HG03064 (cell line): Measurements from ENCODE around the gene PLD1.

Source experiments
- ATAC-seq: cut with Tn5 transposase; IDR thresholded peaks from one replicate; pipeline ENCODE4 v1.9.1; 2021; ENCODE audit warnings: low read depth; ENCODE audit not compliant: unreplicated experiment

Gene PLD1

GRCh38 chr3:171776411-171776810, 33.9 kb downstream of the PLD1 start:
- no peak for ATAC-seq

- ATAC-seq: no peak
Observed at GRCh38 chr3:171775943-171776342, 34.3 kb downstream of the PLD1 start.

GRCh38 chr3:171774521-171774920, 35.8 kb downstream of the PLD1 start:
- ATAC-seq: no peak

- no peak for ATAC-seq
Observed at GRCh38 chr3:171772427-171773056, 37.7 kb downstream of the PLD1 start.

GRCh38 chr3:171770689-171771620, 39.3 kb downstream of the PLD1 start:
- no peak for ATAC-seq

GRCh38 chr3:171769461-171769860, 40.8 kb downstream of the PLD1 start:
- no peak for ATAC-seq

- ATAC-seq: no peak
Observed at GRCh38 chr3:171768986-171769385, 41.3 kb downstream of the PLD1 start.

- ATAC-seq: no peak
Observed at GRCh38 chr3:171768281-171768900, 41.9 kb downstream of the PLD1 start.

GRCh38 chr3:171765511-171765887, 44.8 kb downstream of the PLD1 start:
- ATAC-seq: no peak

- ATAC-seq: no peak
Observed at GRCh38 chr3:171763392-171763791, 46.9 kb downstream of the PLD1 start.

GRCh38 chr3:171760477-171760876, 49.8 kb downstream of the PLD1 start:
- ATAC-seq: no peak

- ATAC-seq: no peak
Observed at GRCh38 chr3:171758109-171758508, 52.2 kb downstream of the PLD1 start.

GRCh38 chr3:171757361-171758034, 52.8 kb downstream of the PLD1 start:
- no peak for ATAC-seq

GRCh38 chr3:171755656-171756055, 54.6 kb downstream of the PLD1 start:
- ATAC-seq: no peak

- no peak for ATAC-seq
Observed at GRCh38 chr3:171755015-171755589, 55.2 kb downstream of the PLD1 start.

- no peak for ATAC-seq
Observed at GRCh38 chr3:171753665-171754408, 56.4 kb downstream of the PLD1 start.

- no peak for ATAC-seq
Observed at GRCh38 chr3:171753025-171753472, 57.2 kb downstream of the PLD1 start.

- no peak for ATAC-seq
Observed at GRCh38 chr3:171752329-171752728, 58.0 kb downstream of the PLD1 start.

- ATAC-seq: no peak
Observed at GRCh38 chr3:171749124-171749523, 61.2 kb downstream of the PLD1 start.
